OCI-LY7 (cell line): ENCODE data around the gene PLA2G4B. TPM values are rescaled to one million over a fixed set of nuclear protein-coding genes. Genes with fewer than 3 reads are reported as not detected.

Experiments
- BruUV-seq: library from RNA; stranded (reverse); fragments of 400-500 nt; replicated peaks from 2 replicates; lab custom pipeline; 2021; lab: Mats Ljungman, UMichigan
- CTCF ChIA-PET: fragments of 300-600 bp; sonication (Branson Sonifier 250); formaldehyde crosslinking; loops from one replicate; lab custom pipeline; 2022; ENCODE audit warnings: antibody characterized with exemption; ENCODE audit not compliant: unreplicated experiment; lab: Charles Lee
- POLR2A ChIA-PET: fragments of 300-600 bp; sonication (Branson Sonifier 250); formaldehyde crosslinking; loops from one replicate; lab custom pipeline; 2022; ENCODE audit warnings: antibody characterized with exemption; lab: Charles Lee
- DNase-seq: peaks from one replicate; pipeline ENCODE4 v3.0.0-alpha.2; 2015; ENCODE audit warnings: low spot score
- H2AFZ ChIP-seq: fragments of 200-600 bp; sonication (generic), shearing (Covaris generic); 2 replicates; pipeline ENCODE4 v1.6.1; 2014; ENCODE audit warnings: mild to moderate bottlenecking, antibody characterized with exemption, low read length, moderate library complexity
- H3K27ac ChIP-seq: fragments of 200-600 bp; sonication (generic); 2 replicates; pipeline ENCODE4 v1.5.1; 2014; ENCODE audit warnings: mixed run types, low read depth, mild to moderate bottlenecking, moderate library complexity, low read length, inconsistent platforms; ENCODE audit not compliant: poor library complexity, severe bottlenecking
- H3K36me3 ChIP-seq: fragments of 200-600 bp; sonication (generic); 2 replicates; pipeline ENCODE4 v1.6.1; 2014; ENCODE audit warnings: mild to moderate bottlenecking, antibody characterized with exemption, low read length, moderate library complexity, mixed read lengths; ENCODE audit not compliant: insufficient read depth
- H3K4me1 ChIP-seq: fragments of 200-600 bp; sonication (generic); 2 replicates; pipeline ENCODE4 v1.5.1; 2014; ENCODE audit warnings: mild to moderate bottlenecking, low read length; ENCODE audit not compliant: insufficient read depth, poor library complexity, severe bottlenecking
- H3K4me2 ChIP-seq: fragments of 200-600 bp; sonication (generic); 2 replicates; pipeline ENCODE4 v1.6.1; 2014; ENCODE audit warnings: mild to moderate bottlenecking, low read length
- H3K4me3 ChIP-seq: fragments of 200-600 bp; sonication (generic); 2 replicates; pipeline ENCODE4 v1.5.1; 2014; ENCODE audit warnings: mild to moderate bottlenecking, low read depth, low read length; ENCODE audit not compliant: poor library complexity, severe bottlenecking
- H3K79me2 ChIP-seq: fragments of 200-600 bp; sonication (generic); 2 replicates; pipeline ENCODE4 v1.6.1; 2016; ENCODE audit warnings: low read depth, mild to moderate bottlenecking, low read length, moderate library complexity, mixed read lengths; ENCODE audit not compliant: insufficient read depth
- H3K9me2 ChIP-seq: fragments of 200-600 bp; sonication (generic); 2 replicates; pipeline ENCODE4 v1.6.1; 2016; ENCODE audit warnings: mild to moderate bottlenecking, low read length, mixed read lengths; ENCODE audit not compliant: insufficient read depth
- H3K9me3 ChIP-seq: fragments of 200-600 bp; sonication (generic); 2 replicates; pipeline ENCODE4 v1.6.1; 2014; ENCODE audit warnings: mild to moderate bottlenecking, mixed run types, low read length, mixed read lengths
- H4K20me1 ChIP-seq: fragments of 200-600 bp; sonication (generic); 2 replicates; pipeline ENCODE4 v1.6.1; 2014; ENCODE audit warnings: mild to moderate bottlenecking, antibody characterized with exemption, low read length, moderate library complexity, mixed read lengths; ENCODE audit not compliant: insufficient read depth
- EZH2phosphoT487 ChIP-seq: fragments of 200-600 bp; sonication (generic); IDR thresholded peaks from 2 replicates; pipeline ENCODE4 v1.6.1; 2018; ENCODE audit warnings: low read depth, borderline replicate concordance, mild to moderate bottlenecking, mixed run types, antibody characterized with exemption, low read length, moderate library complexity, mixed read lengths
- intact Hi-C: fragments of 100-400 bp; cut with micrococcal nuclease; formaldehyde crosslinking; loops from one replicate; pipeline ENCODE4 v1.10.0; 2022; ENCODE audit not compliant: unreplicated experiment
- total RNA-seq, 2 experiments: library from RNA; depleted of rRNA in 1 of 2; stranded (reverse); fragments of >200 nt in 1 of 2; shearing (Covaris generic) in 1 of 2; gene quantifications; 2 replicates each; pipeline ENCODE4 v1.2.3, GENCODE V29; 2014 to 2022
- TF ChIP-seq, protein P1 (sequence below): fragments of 200-600 bp; sonication (generic); conservative IDR thresholded peaks from 2 replicates; pipeline ENCODE4 v1.5.1; 2014; ENCODE audit warnings: mild to moderate bottlenecking, antibody characterized with exemption, low read length, moderate library complexity, mixed read lengths

Gene PLA2G4B
- total RNA-seq, 2 experiments from 2014 or later = 9.5 to 11.1 TPM

DNA sequence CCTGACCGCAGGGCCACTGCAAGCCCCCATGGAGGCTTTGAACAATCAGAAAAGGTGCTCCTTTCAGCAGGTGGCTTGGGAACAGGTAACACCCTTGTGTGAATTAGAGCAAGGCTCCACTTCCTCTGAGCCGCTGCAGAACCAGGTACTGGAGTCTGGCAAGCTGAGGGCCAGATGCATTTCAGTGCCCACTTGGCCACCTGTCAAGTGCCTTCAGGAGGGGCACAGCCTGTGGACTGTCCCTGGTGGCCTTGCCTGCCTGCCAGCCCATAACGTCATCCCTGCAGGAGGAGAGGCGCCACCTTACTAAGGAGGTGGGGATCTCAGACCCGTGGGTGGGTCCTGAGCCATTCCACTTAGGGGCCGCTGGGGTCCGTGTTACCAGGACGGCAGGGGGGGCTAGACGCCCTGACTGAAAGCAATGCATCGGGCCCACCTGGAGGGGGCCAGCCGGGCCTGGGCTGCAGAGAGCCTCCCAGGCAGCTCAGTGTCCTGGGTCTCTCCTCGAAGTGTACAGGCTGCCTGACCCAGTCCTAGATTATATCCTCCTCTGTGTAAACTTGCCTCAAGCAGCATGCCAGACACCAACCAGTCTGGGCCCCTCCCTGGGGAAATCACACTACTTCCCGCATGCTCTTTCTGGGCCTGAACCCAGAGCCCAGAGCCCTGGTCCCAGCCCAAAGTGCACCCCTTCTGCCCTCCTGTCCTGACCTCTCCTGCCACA, 39.1 kb downstream of the PLA2G4B start:
- Histone ChIP-seq H3K27ac (no peak overlapping the region), H3K4me2 (no peak overlapping the region), H3K4me3 (no peak overlapping the region), H3K4me1 (no peaks in the 10 kb centered on the region), H3K9me2 (no peaks in the 10 kb centered on the region), H4K20me1 (no peaks in the 10 kb centered on the region), H2AFZ (no peak overlapping the region), H3K36me3 (no peaks in the 10 kb centered on the region), H3K9me3 (no peaks in the 10 kb centered on the region), H3K79me2 (no peaks in the 10 kb centered on the region)
- intact Hi-C loops = no loop called here
- no peak for DNase-seq
- ChIA-PET CTCF (no interaction called here), POLR2A (no interaction called here)
- no TSS peak for BruUV-seq
- no peak for TF ChIP-seq EZH2phosphoT487
- TF ChIP-seq, protein P1, sequence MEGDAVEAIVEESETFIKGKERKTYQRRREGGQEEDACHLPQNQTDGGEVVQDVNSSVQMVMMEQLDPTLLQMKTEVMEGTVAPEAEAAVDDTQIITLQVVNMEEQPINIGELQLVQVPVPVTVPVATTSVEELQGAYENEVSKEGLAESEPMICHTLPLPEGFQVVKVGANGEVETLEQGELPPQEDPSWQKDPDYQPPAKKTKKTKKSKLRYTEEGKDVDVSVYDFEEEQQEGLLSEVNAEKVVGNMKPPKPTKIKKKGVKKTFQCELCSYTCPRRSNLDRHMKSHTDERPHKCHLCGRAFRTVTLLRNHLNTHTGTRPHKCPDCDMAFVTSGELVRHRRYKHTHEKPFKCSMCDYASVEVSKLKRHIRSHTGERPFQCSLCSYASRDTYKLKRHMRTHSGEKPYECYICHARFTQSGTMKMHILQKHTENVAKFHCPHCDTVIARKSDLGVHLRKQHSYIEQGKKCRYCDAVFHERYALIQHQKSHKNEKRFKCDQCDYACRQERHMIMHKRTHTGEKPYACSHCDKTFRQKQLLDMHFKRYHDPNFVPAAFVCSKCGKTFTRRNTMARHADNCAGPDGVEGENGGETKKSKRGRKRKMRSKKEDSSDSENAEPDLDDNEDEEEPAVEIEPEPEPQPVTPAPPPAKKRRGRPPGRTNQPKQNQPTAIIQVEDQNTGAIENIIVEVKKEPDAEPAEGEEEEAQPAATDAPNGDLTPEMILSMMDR = no peak

DNA sequence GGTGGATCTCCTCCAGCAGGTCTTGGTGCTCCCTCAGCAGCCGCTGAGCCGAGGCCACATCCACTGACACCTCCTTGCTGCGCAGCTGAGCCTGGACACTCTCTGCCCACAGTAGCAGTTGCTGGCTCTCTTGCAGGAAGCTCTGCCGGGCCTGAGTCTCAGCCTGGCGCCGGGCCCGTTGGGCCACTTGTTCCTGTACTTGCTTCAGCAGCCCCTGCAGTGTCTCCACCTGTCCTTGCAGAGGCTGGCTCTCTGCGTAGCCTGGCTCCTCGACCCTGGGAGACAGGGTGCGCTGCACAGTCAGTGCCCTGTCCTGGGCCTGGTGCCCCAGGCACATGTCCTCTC, 39.7 kb downstream of the PLA2G4B start:
- Histone ChIP-seq H3K4me1 (no peaks in the 10 kb centered on the region), H2AFZ (no peak overlapping the region), H3K9me2 (no peaks in the 10 kb centered on the region), H3K36me3 (no peaks in the 10 kb centered on the region), H3K79me2 (no peaks in the 10 kb centered on the region), H3K4me3 (no peak overlapping the region), H3K27ac (no peak overlapping the region), H3K4me2 (no peak overlapping the region), H3K9me3 (no peaks in the 10 kb centered on the region), H4K20me1 (no peaks in the 10 kb centered on the region)
- intact Hi-C loops = no loop called here
- TF ChIP-seq, protein P1 = no peak
- no peak for TF ChIP-seq EZH2phosphoT487
- POLR2A ChIA-PET = no interaction called here
- no TSS peak for BruUV-seq
- no peak for DNase-seq
- CTCF ChIA-PET = no interaction called here

DNA sequence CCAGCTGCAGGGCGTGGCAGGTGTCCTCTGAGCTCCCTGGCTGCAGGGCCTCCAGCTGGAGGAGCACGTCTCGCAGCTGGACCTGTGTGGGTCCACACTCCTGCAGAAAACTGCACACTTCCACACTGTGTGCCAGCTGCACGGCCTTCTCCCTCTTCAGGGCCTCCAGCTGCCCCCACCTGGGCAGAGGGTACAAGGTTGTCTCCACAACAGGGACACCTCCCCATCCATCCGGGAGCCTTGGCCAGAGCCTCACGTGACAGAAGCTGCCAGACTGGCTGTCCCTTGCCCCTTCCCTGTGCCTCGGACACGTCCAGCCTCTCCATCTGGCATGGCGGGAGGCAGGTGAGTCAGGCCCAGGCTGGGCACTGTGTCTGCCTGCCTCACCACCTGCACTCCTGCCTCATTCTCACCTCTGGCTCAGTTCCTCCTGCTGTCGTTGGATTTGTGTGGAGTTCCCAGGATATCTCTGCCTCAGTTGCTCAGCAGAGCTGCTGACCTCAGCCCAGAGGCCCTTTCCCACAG, 40.7 kb downstream of the PLA2G4B start:
- ChIA-PET CTCF (no interaction called here), POLR2A (no interaction called here)

More for the DNA sequence above, 40.7 kb downstream of the PLA2G4B start:
- Histone ChIP-seq H3K9me3 (no peaks in the 10 kb centered on the region), H3K4me2 (no peak overlapping the region), H4K20me1 (no peaks in the 10 kb centered on the region), H3K79me2 (no peaks in the 10 kb centered on the region), H3K36me3 (no peaks in the 10 kb centered on the region), H3K4me3 (no peak overlapping the region), H3K27ac (no peak overlapping the region), H3K4me1 (no peaks in the 10 kb centered on the region), H3K9me2 (no peaks in the 10 kb centered on the region), H2AFZ (no peak overlapping the region)
- BruUV-seq = no TSS peak
- no peak for TF ChIP-seq EZH2phosphoT487
- TF ChIP-seq, protein P1 = no peak
- no peak for DNase-seq
- intact Hi-C loops = no loop called here
